Measurements from ENCODE around the gene INTS11. TPM values are rescaled to one million over a fixed set of nuclear protein-coding genes. Genes with fewer than 3 reads are reported as not detected.

The INTS11 gene
- total and polyA plus RNA-seq, 2 experiments from 2014 or later = 102 to 161 TPM

DNA sequence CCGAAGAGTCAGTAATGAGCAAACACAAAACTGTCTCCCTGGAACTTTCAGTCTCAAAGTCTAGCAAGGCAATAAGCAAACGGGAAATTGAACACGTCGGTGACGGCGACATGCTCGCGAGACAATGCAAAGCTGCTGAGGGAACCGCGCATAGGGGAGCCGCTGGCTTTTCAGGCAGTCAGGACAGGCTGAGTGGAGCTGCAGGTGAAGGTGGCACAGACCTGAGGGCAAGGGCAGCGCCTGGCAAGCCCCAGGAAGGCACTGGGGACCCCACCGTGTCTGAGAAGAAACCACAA, 4.9 kb downstream of the INTS11 start:
- Mint-ChIP-seq H3K4me3 (no peak overlapping the region), H3K9me3 (no peaks in the 10 kb centered on the region; the same call in 1 of the 3 replicates), H3K4me1 (peaks cover 29% of the 10 kb centered on the region), H3K27me3 (ENCODE audit: insufficient read depth, low read depth, poor library complexity) (peaks cover 32% of the 10 kb centered on the region), H3K27ac (no peak overlapping the region), H3K36me3 (ENCODE audit: low read depth) (peaks cover 51% of the 10 kb centered on the region)
- no peak for ATAC-seq
- Histone ChIP-seq H2AFZ (no peak overlapping the region), H4K20me1 (replicated peaks; ENCODE audit: insufficient read depth) (peaks cover 24% of the 10 kb centered on the region), H3K27me3 (ENCODE audit: insufficient read depth) (no peaks in the 10 kb centered on the region), H3K27ac (ENCODE audit: low read depth) (no peak overlapping the region), H3K79me2 (replicated peaks; ENCODE audit: insufficient read depth) (peaks cover 72% of the 10 kb centered on the region), H3K4me1 (ENCODE audit: insufficient read depth) (peaks cover 7% of the 10 kb centered on the region; the same call in 1 of the 2 replicates), H3K4me3 (no peak overlapping the region), H3K36me3 (ENCODE audit: insufficient read depth) (no peaks in the 10 kb centered on the region), H3K4me2 (no peak overlapping the region), H3K9me2 (ENCODE audit: insufficient read depth) (no peaks in the 10 kb centered on the region), H3F3A (replicated peaks; ENCODE audit: low read depth) (peaks cover 11% of the 10 kb centered on the region; the same call in 1 of the 2 replicates)
- DNase-seq (ENCODE audit: low spot score) = no peak
- TF ChIP-seq, protein P1, sequence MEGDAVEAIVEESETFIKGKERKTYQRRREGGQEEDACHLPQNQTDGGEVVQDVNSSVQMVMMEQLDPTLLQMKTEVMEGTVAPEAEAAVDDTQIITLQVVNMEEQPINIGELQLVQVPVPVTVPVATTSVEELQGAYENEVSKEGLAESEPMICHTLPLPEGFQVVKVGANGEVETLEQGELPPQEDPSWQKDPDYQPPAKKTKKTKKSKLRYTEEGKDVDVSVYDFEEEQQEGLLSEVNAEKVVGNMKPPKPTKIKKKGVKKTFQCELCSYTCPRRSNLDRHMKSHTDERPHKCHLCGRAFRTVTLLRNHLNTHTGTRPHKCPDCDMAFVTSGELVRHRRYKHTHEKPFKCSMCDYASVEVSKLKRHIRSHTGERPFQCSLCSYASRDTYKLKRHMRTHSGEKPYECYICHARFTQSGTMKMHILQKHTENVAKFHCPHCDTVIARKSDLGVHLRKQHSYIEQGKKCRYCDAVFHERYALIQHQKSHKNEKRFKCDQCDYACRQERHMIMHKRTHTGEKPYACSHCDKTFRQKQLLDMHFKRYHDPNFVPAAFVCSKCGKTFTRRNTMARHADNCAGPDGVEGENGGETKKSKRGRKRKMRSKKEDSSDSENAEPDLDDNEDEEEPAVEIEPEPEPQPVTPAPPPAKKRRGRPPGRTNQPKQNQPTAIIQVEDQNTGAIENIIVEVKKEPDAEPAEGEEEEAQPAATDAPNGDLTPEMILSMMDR (conservative IDR thresholded peaks at IDR 0.05; ENCODE audit: low read depth in 2 of 2) = no peak
- no peak for TF ChIP-seq STAT1 (IDR thresholded peaks at IDR 0.05; ENCODE audit: unreplicated experiment)
- TF ChIP-seq, protein P2, sequence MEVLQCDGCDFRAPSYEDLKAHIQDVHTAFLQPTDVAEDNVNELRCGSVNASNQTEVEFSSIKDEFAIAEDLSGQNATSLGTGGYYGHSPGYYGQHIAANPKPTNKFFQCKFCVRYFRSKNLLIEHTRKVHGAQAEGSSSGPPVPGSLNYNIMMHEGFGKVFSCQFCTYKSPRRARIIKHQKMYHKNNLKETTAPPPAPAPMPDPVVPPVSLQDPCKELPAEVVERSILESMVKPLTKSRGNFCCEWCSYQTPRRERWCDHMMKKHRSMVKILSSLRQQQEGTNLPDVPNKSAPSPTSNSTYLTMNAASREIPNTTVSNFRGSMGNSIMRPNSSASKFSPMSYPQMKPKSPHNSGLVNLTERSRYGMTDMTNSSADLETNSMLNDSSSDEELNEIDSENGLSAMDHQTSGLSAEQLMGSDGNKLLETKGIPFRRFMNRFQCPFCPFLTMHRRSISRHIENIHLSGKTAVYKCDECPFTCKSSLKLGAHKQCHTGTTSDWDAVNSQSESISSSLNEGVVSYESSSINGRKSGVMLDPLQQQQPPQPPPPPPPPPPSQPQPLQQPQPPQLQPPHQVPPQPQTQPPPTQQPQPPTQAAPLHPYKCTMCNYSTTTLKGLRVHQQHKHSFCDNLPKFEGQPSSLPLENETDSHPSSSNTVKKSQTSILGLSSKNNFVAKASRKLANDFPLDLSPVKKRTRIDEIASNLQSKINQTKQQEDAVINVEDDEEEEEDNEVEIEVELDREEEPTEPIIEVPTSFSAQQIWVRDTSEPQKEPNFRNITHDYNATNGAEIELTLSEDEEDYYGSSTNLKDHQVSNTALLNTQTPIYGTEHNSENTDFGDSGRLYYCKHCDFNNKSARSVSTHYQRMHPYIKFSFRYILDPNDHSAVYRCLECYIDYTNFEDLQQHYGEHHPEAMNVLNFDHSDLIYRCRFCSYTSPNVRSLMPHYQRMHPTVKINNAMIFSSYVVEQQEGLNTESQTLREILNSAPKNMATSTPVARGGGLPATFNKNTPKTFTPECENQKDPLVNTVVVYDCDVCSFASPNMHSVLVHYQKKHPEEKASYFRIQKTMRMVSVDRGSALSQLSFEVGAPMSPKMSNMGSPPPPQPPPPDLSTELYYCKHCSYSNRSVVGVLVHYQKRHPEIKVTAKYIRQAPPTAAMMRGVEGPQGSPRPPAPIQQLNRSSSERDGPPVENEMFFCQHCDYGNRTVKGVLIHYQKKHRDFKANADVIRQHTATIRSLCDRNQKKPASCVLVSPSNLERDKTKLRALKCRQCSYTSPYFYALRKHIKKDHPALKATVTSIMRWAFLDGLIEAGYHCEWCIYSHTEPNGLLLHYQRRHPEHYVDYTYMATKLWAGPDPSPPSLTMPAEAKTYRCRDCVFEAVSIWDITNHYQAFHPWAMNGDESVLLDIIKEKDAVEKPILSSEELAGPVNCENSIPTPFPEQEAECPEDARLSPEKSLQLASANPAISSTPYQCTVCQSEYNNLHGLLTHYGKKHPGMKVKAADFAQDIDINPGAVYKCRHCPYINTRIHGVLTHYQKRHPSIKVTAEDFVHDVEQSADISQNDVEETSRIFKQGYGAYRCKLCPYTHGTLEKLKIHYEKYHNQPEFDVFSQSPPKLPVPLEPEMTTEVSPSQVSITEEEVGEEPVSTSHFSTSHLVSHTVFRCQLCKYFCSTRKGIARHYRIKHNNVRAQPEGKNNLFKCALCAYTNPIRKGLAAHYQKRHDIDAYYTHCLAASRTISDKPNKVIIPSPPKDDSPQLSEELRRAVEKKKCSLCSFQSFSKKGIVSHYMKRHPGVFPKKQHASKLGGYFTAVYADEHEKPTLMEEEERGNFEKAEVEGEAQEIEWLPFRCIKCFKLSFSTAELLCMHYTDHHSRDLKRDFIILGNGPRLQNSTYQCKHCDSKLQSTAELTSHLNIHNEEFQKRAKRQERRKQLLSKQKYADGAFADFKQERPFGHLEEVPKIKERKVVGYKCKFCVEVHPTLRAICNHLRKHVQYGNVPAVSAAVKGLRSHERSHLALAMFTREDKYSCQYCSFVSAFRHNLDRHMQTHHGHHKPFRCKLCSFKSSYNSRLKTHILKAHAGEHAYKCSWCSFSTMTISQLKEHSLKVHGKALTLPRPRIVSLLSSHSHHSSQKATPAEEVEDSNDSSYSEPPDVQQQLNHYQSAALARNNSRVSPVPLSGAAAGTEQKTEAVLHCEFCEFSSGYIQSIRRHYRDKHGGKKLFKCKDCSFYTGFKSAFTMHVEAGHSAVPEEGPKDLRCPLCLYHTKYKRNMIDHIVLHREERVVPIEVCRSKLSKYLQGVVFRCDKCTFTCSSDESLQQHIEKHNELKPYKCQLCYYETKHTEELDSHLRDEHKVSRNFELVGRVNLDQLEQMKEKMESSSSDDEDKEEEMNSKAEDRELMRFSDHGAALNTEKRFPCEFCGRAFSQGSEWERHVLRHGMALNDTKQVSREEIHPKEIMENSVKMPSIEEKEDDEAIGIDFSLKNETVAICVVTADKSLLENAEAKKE (CRISPR knock-in tag; IDR thresholded peaks at IDR 0.05) = no peak
- TF ChIP-seq ZNF114 (CRISPR knock-in tag; IDR thresholded peaks at IDR 0.05) = no peak
- TF ChIP-seq EZH2 (IDR thresholded peaks at IDR 0.05; ENCODE audit: low read depth, unreplicated experiment) = no peak

Data from GM23338 (cell line).